MM.1S (cell line): ENCODE results near the gene CDH4.

ENCODE experiments used
- DNase-seq: peaks from one replicate; pipeline ENCODE4 v3.0.0-alpha.2; 2015
- H2AFZ ChIP-seq: fragments of 300-600 bp; sonication (generic); 2 replicates; pipeline ENCODE4 v1.6.0; 2016; ENCODE audit warnings: antibody characterized with exemption, low read length
- H3F3A ChIP-seq: fragments of 300-600 bp; sonication (generic); 2 replicates; pipeline ENCODE4 v1.6.1; 2016; ENCODE audit warnings: mild to moderate bottlenecking, antibody characterized with exemption, low read length, moderate library complexity, mixed read lengths; ENCODE audit not compliant: insufficient read depth
- H3K27ac ChIP-seq: fragments of 300-600 bp; sonication (generic); 2 replicates; pipeline ENCODE4 v1.5.1; 2016; ENCODE audit warnings: mild to moderate bottlenecking, low read length
- H3K27me3 ChIP-seq: fragments of 300-600 bp; sonication (generic); replicated peaks from 2 replicates; pipeline ENCODE4 v1.6.0; 2016; ENCODE audit warnings: low read length; ENCODE audit not compliant: insufficient read depth
- H3K36me3 ChIP-seq: fragments of 300-600 bp; sonication (generic); replicated peaks from 2 replicates; pipeline ENCODE4 v1.6.1; 2016; ENCODE audit warnings: mild to moderate bottlenecking, low read length, mixed read lengths; ENCODE audit not compliant: insufficient read depth
- H3K4me1 ChIP-seq: fragments of 300-600 bp; sonication (generic); 2 replicates; pipeline ENCODE4 v1.6.1; 2016; ENCODE audit warnings: low read length, mixed read lengths
- H3K4me2 ChIP-seq: fragments of 300-600 bp; sonication (generic); 2 replicates; pipeline ENCODE4 v1.6.0; 2016; ENCODE audit warnings: low read depth, low read length
- H3K4me3 ChIP-seq: fragments of 300-600 bp; sonication (generic); 2 replicates; pipeline ENCODE4 v1.5.1; 2016; ENCODE audit warnings: low read length, mixed read lengths
- H3K79me2 ChIP-seq: fragments of 300-600 bp; sonication (generic); 2 replicates; pipeline ENCODE4 v1.6.1; 2016; ENCODE audit warnings: mixed run types, low read length, mixed read lengths
- H3K9ac ChIP-seq: fragments of 300-600 bp; sonication (generic); 2 replicates; pipeline ENCODE4 v1.6.1; 2016; ENCODE audit warnings: low read length, mixed read lengths
- H3K9me2 ChIP-seq: fragments of 300-600 bp; sonication (generic); replicated peaks from 2 replicates; pipeline ENCODE4 v1.6.1; 2016; ENCODE audit warnings: mild to moderate bottlenecking, low read length, mixed read lengths; ENCODE audit not compliant: insufficient read depth
- H3K9me3 ChIP-seq: fragments of 300-600 bp; sonication (generic); replicated peaks from 2 replicates; pipeline ENCODE4 v1.6.1; 2016; ENCODE audit warnings: mild to moderate bottlenecking, low read length, mixed read lengths; ENCODE audit not compliant: insufficient read depth
- H4K20me1 ChIP-seq: fragments of 300-600 bp; sonication (generic); 2 replicates; pipeline ENCODE4 v1.6.1; 2016; ENCODE audit warnings: mild to moderate bottlenecking, low read length, moderate library complexity, mixed read lengths; ENCODE audit not compliant: insufficient read depth
- EZH2 ChIP-seq: fragments of 300-600 bp; sonication (generic); optimal IDR thresholded peaks from 2 replicates; pipeline ENCODE3; 2017; ENCODE audit warnings: low read depth, mild to moderate bottlenecking, antibody characterized with exemption, low read length, mixed read lengths
- EZH2phosphoT487 ChIP-seq: fragments of 300-600 bp; sonication (generic); IDR thresholded peaks from 2 replicates; pipeline ENCODE4 v1.6.1; 2018; ENCODE audit warnings: antibody characterized with exemption, low read length
- TF ChIP-seq, protein P1 (sequence below): fragments of 300-600 bp; sonication (generic); IDR thresholded peaks from 2 replicates; pipeline ENCODE4 v1.5.1; 2016; ENCODE audit warnings: antibody characterized with exemption, low read length, mixed read lengths

Gene CDH4

DNA sequence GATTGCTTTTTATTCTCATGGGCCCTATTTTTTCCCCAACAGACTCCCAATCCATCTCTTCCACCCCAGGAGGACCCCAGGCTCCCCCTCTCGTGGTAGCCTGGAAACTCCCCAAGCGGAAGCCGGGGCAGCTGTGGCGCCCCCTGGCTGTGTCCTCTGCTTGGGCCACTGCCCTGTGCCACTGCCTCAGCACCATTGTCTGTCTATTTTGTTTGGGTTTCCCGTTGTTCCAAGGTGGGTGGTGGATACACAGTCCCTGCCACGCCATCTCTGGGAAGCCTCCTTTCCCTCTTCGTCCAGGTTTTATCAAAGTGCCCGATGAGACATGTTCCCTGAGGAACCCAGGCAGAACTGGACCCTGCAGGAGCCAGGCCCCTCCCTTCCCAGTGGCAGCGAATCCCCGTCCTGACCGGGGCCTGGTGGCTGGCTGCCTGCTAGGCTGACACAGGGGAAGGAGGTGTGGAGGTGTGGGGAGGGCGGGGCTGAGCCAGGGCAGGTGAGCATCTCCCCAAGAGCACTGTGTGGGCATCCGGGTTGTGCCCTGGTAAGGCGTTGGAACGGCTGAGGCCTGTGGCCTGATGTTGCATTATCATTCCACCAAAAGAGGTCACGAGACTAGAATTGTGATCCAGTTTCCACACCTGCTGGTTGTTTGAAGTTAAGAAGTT, 228.2 kb downstream of the CDH4 start:
- TF ChIP-seq EZH2phosphoT487 (no peak), EZH2 (no peak)
- TF ChIP-seq, protein P1, sequence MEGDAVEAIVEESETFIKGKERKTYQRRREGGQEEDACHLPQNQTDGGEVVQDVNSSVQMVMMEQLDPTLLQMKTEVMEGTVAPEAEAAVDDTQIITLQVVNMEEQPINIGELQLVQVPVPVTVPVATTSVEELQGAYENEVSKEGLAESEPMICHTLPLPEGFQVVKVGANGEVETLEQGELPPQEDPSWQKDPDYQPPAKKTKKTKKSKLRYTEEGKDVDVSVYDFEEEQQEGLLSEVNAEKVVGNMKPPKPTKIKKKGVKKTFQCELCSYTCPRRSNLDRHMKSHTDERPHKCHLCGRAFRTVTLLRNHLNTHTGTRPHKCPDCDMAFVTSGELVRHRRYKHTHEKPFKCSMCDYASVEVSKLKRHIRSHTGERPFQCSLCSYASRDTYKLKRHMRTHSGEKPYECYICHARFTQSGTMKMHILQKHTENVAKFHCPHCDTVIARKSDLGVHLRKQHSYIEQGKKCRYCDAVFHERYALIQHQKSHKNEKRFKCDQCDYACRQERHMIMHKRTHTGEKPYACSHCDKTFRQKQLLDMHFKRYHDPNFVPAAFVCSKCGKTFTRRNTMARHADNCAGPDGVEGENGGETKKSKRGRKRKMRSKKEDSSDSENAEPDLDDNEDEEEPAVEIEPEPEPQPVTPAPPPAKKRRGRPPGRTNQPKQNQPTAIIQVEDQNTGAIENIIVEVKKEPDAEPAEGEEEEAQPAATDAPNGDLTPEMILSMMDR: no peak
- no peaks in the 10 kb centered on the region for H3F3A ChIP-seq
- H3K36me3 ChIP-seq: no peaks in the 10 kb centered on the region
- no peak overlapping the region for H3K4me3 ChIP-seq
- no peak overlapping the region for H3K4me2 ChIP-seq
- DNase-seq: no peak
- no peak overlapping the region for H3K27ac ChIP-seq
- no peaks in the 10 kb centered on the region for H3K4me1 ChIP-seq
- H3K9me3 ChIP-seq: no peaks in the 10 kb centered on the region
- H3K79me2 ChIP-seq: no peaks in the 10 kb centered on the region
- H3K27me3 ChIP-seq: peaks cover 50% of the 10 kb centered on the region
- H2AFZ ChIP-seq: no peak overlapping the region
- no peak overlapping the region for H3K9ac ChIP-seq
- H3K9me2 ChIP-seq: no peaks in the 10 kb centered on the region
- no peaks in the 10 kb centered on the region for H4K20me1 ChIP-seq

DNA sequence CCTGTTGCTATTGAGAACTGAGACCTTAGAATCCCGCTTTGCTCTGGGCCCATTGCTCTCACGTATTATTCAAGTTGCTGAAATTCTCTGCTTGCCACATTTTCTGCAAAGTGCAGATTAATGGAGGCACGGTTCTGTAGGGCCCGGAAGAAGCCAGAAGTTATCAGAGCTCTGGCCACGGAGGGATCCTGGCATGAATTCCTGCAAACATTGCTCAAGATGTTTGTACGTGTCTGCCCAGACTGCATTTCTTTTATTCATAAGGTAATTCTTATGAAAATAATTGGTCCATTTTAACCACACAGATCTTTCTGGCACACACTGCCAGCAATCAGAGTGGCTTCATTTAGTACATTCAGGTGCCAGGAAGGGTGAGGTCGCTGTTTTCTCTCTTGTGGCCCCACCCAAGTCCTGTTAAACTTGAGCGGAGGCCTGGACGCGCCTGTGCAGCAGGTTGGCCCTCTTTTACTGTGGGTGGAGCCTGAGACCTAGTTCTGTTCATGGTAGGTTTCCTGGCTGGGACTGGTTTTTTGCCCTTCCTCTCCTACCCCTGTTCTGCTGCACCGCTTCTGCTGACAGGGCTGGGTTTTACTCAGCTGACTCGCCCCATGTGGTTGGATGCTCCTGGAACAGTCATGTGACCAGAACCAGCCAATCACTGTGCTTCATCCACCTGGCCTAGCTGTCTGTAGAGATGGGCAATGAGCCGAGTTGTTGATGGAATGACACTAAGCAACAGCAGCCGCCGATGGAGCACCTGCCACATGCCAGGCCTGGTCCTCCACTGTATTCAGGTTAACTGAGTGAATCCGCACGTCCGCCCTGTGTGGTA, 230.2 kb downstream of the CDH4 start:
- H3K27me3 ChIP-seq: peaks cover 43% of the 10 kb centered on the region
- H3K9me3 ChIP-seq: no peaks in the 10 kb centered on the region
- no peaks in the 10 kb centered on the region for H4K20me1 ChIP-seq
- H3K79me2 ChIP-seq: no peaks in the 10 kb centered on the region
- no peak overlapping the region for H3K4me3 ChIP-seq
- no peak overlapping the region for H3K4me2 ChIP-seq
- no peaks in the 10 kb centered on the region for H3K36me3 ChIP-seq
- no peaks in the 10 kb centered on the region for H3F3A ChIP-seq
- TF ChIP-seq EZH2phosphoT487: no peak
- TF ChIP-seq, protein P1: no peak
- no peak for TF ChIP-seq EZH2
- no peaks in the 10 kb centered on the region for H3K4me1 ChIP-seq
- DNase-seq: no peak
- no peak overlapping the region for H3K27ac ChIP-seq
- no peaks in the 10 kb centered on the region for H3K9me2 ChIP-seq
- no peak overlapping the region for H3K9ac ChIP-seq
- H2AFZ ChIP-seq: no peak overlapping the region

DNA sequence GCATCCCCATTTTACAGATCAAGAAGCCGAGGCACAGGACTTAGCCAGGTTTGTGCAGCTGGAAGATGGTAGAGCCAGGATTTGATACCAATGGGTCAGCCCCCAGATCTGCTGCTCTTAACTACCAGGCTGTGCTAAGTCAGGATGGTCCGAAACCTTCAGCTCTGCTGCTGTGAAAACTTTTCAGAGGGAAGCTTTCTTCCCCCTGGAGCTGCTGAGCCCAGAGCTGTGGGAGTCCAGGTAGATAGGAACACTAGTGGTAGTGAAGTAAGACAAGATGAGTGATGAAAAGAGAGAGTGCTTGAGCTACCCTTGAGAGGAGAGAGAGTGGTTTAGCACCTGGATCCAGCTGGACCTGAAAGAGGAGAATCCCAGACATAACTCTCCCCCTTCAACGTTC, 230.8 kb downstream of the CDH4 start:
- no peaks in the 10 kb centered on the region for H3K79me2 ChIP-seq

More for the DNA sequence above, 230.8 kb downstream of the CDH4 start:
- Histone ChIP-seq H3F3A (no peaks in the 10 kb centered on the region), H3K36me3 (no peaks in the 10 kb centered on the region), H3K9ac (no peak overlapping the region), H3K4me3 (no peak overlapping the region), H3K9me3 (no peaks in the 10 kb centered on the region), H3K27ac (no peak overlapping the region), H3K4me2 (no peak overlapping the region), H3K9me2 (no peaks in the 10 kb centered on the region), H3K27me3 (peaks cover 42% of the 10 kb centered on the region), H2AFZ (no peak overlapping the region), H3K4me1 (no peaks in the 10 kb centered on the region), H4K20me1 (no peaks in the 10 kb centered on the region)
- TF ChIP-seq EZH2phosphoT487: no peak
- TF ChIP-seq, protein P1: no peak
- no peak for TF ChIP-seq EZH2
- no peak for DNase-seq
